Stimulated activated naive B cell treated with anti-CD40 and anti-IgM and Interleukin-4, amounts not matched to agents 10 μg/mL and 1 μg/mL and 100 μg/mL, for 72 hours (primary cell): Measurements from ENCODE around the gene THAP8.
"Not testable (repeated sequence)": the region's sequence is repeated elsewhere in the genome, so short reads cannot be mapped to it uniquely, and the experiment has no call there.

ENCODE experiments used
- ATAC-seq, 2 donors: fragments of 150-1000 bp; cut with Tn5 transposase; replicated peaks; 2 replicates each; pipeline ENCODE4 v1.10.0; 2021; ENCODE audit warnings: moderate library complexity in 1 of 2
- DNase-seq: peaks from one replicate; pipeline ENCODE4 v3.0.0; 2021
- H3K27ac Mint-ChIP-seq: one replicate; pipeline ENCODE4 v1.8.0; 2022; ENCODE audit warnings: mild to moderate bottlenecking, mixed read lengths
- H3K27me3 Mint-ChIP-seq, 2 donors: one replicate each; pipeline ENCODE4 v1.8.0; 2022; ENCODE audit warnings: mixed read lengths in 2 of 2
- H3K36me3 Mint-ChIP-seq, 2 donors: one replicate each; pipeline ENCODE4 v1.8.0; 2022; ENCODE audit warnings: mixed read lengths in 2 of 2, mild to moderate bottlenecking in 1 of 2
- H3K4me1 Mint-ChIP-seq, 2 donors: one replicate each; pipeline ENCODE4 v1.8.0; 2022; ENCODE audit warnings: mixed read lengths in 2 of 2, mild to moderate bottlenecking in 1 of 2
- H3K4me3 Mint-ChIP-seq, 2 donors: one replicate each; pipeline ENCODE4 v1.8.0; 2022; ENCODE audit warnings: mild to moderate bottlenecking in 2 of 2, mixed read lengths in 2 of 2, moderate library complexity in 1 of 2
- H3K9me3 Mint-ChIP-seq, 2 donors: one replicate each; pipeline ENCODE4 v1.8.0; 2022; ENCODE audit warnings: mixed read lengths in 2 of 2, mild to moderate bottlenecking in 1 of 2

The THAP8 gene

DNA sequence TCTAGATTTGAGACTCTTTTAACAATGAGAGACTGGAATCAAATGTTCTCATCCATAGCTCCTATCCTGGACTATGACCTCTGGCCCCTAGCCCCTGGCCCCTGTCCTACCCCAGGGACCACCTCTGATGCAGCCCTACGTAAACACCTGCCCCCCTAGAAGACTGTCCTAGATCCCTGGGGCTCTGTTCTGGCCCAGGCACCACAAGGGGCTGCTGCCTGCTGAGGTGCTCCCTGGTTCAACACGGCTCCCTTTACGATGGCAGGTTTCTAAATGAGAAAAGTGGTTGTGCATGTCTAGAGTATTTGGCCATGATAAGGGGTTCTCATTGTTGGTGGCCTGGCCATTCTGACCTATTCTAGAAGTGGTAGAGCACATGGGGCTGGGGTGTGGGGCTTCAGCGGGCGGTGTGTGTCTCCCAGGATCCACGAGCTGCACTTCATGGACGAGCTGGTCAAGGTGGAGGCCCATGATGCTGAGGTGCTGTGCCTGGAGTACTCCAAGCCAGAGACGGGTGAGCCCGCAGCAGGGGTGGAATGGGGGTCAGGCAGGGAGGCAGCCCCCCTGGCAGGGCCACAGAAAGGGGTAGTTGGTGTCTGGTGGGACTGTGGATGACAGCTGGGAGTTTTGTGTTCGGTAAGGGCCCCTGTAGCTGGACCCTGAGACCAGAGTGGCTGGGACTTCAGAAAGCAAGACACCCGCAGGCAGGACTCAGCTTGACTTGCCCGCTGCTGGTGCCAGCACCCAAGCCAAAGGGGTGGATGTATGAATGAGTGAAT is 30.3 kb upstream of the THAP8 start:
- H3K36me3 Mint-ChIP-seq, result peaks cover 23 to 48% of the 10 kb centered on the region in 2 donors
- no peak for DNase-seq
- no peak overlapping the region for H3K4me3 Mint-ChIP-seq

GRCh38 chr19:36082916-36083315 is 28.8 kb upstream of the THAP8 start:
- no peak overlapping the region for H3K27ac Mint-ChIP-seq
- H3K9me3 Mint-ChIP-seq, result no peaks in the 10 kb centered on the region
- no peaks in the 10 kb centered on the region for H3K4me1 Mint-ChIP-seq
- ATAC-seq, result no peak
- no peak overlapping the region for H3K4me3 Mint-ChIP-seq
- no peaks in the 10 kb centered on the region for H3K27me3 Mint-ChIP-seq
- no peak for DNase-seq
- H3K36me3 Mint-ChIP-seq, result peaks cover 19 to 46% of the 10 kb centered on the region in 2 donors

More for the DNA sequence above, 30.3 kb upstream of the THAP8 start:
- no peaks in the 10 kb centered on the region for H3K9me3 Mint-ChIP-seq
- no peaks in the 10 kb centered on the region for H3K4me1 Mint-ChIP-seq
- no peaks in the 10 kb centered on the region for H3K27me3 Mint-ChIP-seq
- no peak for ATAC-seq
- H3K27ac Mint-ChIP-seq, result no peak overlapping the region

DNA sequence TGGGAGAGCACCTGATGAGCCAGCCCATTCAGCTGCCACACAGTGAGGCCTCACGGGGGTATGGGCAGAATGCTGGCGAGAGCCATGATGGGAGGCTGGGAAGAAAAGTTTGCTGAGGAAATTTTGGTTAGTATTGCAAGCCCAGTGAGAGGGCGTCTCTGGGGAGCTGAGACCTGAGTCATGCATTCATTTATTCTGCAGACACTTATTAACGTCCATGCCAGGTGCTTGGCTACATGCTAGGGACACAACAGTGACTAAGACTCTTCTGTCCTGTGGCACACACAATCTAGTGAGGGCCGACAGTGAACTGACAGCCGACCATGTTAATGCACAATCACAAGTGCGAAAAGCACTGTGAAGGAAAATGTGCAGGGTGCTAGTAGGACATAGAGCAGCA is 27.8 kb upstream of the THAP8 start:
- no peak for DNase-seq
- Mint-ChIP-seq H3K9me3 (no peaks in the 10 kb centered on the region), H3K27ac (no peak overlapping the region), H3K27me3 (no peaks in the 10 kb centered on the region), H3K36me3 (peaks cover 18 to 44% of the 10 kb centered on the region in 2 donors), H3K4me3 (no peak overlapping the region), H3K4me1 (no peaks in the 10 kb centered on the region)
- no peak for ATAC-seq

GRCh38 chr19:36081385-36081784 is 27.3 kb upstream of the THAP8 start:
- Mint-ChIP-seq H3K36me3 (peaks cover 17 to 43% of the 10 kb centered on the region in 2 donors), H3K4me3 (no peak overlapping the region), H3K9me3 (no peaks in the 10 kb centered on the region), H3K4me1 (no peaks in the 10 kb centered on the region), H3K27ac (no peak overlapping the region), H3K27me3 (no peaks in the 10 kb centered on the region)
- DNase-seq, result no peak
- no peak for ATAC-seq

DNA sequence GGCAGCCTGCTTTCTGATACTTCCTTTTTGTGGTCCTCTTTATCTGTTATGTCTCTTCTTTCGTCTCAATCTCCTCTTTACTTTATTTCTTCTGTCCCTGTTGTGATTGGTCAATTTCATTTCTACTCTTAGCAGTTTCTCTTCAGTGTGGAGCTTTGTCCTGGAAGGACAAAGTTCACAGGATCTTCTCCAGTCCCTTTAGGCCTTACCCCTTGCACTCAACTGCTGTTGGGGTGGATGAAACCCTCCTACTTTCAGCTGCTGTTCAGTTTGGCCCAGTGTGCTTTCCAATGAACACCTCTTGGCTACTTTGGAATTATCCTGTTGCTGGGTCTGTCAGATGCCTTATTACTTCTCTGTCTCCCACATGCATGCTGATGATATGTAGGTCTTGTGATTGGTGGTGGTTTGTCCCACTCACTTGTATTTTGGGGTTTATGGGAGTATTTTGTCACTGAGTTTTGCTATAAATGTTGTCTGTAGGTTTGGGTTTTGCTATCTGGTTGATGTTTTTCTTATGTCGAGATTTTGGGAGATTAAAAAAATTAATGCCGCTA is 25.4 kb upstream of the THAP8 start:
- peaks cover 16 to 40% of the 10 kb centered on the region in 2 donors for H3K36me3 Mint-ChIP-seq
- H3K9me3 Mint-ChIP-seq, result no peaks in the 10 kb centered on the region
- H3K4me3 Mint-ChIP-seq, result no peak overlapping the region
- H3K27ac Mint-ChIP-seq, result no peak overlapping the region
- no peaks in the 10 kb centered on the region for H3K27me3 Mint-ChIP-seq
- no peaks in the 10 kb centered on the region for H3K4me1 Mint-ChIP-seq
- DNase-seq (no peak), ATAC-seq (no peak)

- Mint-ChIP-seq H3K4me3 (no peak overlapping the region), H3K27me3 (no peaks in the 10 kb centered on the region), H3K9me3 (no peaks in the 10 kb centered on the region), H3K27ac (no peak overlapping the region), H3K4me1 (no peaks in the 10 kb centered on the region), H3K36me3 (peaks cover 6 to 10% of the 10 kb centered on the region in 2 donors)
- DNase-seq, result no peak
- no peak for ATAC-seq
Measured at GRCh38 chr19:36073121-36073876, 19.2 kb upstream of the THAP8 start.

DNA sequence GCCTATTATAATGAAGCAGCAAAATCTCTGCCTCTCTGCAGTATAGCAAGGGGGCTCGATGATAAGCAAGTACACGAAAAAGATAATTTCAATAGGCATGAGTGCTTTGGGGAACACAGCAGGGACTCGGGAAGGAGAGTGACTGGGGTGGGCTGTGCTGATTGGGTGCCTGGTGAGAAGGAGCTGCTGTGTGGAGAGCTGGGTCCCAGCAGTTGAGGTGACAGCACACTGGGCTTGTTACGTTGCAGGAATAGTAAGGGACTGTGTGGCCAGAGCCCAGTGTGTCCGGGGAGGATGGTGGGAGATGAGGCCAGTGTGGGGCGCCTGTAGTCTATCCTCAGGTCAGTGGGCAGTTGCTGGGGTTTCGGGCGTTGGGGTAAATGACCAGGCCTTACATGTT is 18.0 kb upstream of the THAP8 start:
- H3K27ac Mint-ChIP-seq, result no peak overlapping the region
- no peak for DNase-seq
- no peak overlapping the region for H3K4me3 Mint-ChIP-seq
- H3K9me3 Mint-ChIP-seq, result no peaks in the 10 kb centered on the region
- no peaks in the 10 kb centered on the region for H3K4me1 Mint-ChIP-seq
- no peaks in the 10 kb centered on the region for H3K27me3 Mint-ChIP-seq
- H3K36me3 Mint-ChIP-seq, result peaks cover 5 to 16% of the 10 kb centered on the region in 2 donors
- no peak for ATAC-seq

- not testable (repeated sequence) for ATAC-seq, H3K27me3 Mint-ChIP-seq, DNase-seq, H3K27ac Mint-ChIP-seq, H3K9me3 Mint-ChIP-seq, H3K4me1 Mint-ChIP-seq, H3K4me3 Mint-ChIP-seq
- H3K36me3 Mint-ChIP-seq, result peaks cover 8 to 16% of the 10 kb centered on the region in 2 donors
Measured at GRCh38 chr19:36068810-36069499, 14.9 kb upstream of the THAP8 start.

- no peak for ATAC-seq
- H3K4me3 Mint-ChIP-seq, result no peak overlapping the region
- no peaks in the 10 kb centered on the region for H3K27me3 Mint-ChIP-seq
- H3K36me3 Mint-ChIP-seq, result peaks cover 8 to 16% of the 10 kb centered on the region in 2 donors
- H3K9me3 Mint-ChIP-seq, result no peaks in the 10 kb centered on the region
- H3K4me1 Mint-ChIP-seq, result peaks cover 5% of the 10 kb centered on the region in 2 donors
- no peak overlapping the region for H3K27ac Mint-ChIP-seq
- DNase-seq, result no peak
Measured at GRCh38 chr19:36067681-36068080, 13.6 kb upstream of the THAP8 start.

DNA sequence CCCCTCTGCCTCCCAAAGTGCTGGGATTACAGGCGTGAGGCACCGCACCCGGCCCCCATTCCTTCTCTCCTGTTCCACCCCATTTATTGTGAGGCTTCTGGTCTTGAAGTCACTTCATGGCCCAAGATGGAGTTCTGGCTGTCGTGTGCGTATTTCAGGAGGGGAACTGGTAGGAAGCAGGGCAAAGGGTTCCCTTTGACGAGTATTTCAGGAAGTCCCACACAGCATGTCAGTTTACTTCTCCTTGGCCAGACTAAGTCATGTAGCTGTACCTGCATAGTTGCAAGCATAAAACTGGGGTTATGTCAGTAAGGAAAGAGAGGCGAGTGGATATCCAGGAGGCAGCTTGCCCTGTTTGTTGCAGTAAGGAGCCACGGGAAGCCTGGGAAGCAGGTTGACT is 10.7 kb upstream of the THAP8 start:
- H3K27ac Mint-ChIP-seq, result no peak overlapping the region
- no peaks in the 10 kb centered on the region for H3K27me3 Mint-ChIP-seq
- H3K4me3 Mint-ChIP-seq, result no peak overlapping the region
- DNase-seq (no peak), ATAC-seq (no peak)
- no peaks in the 10 kb centered on the region for H3K9me3 Mint-ChIP-seq
- peaks cover 7 to 21% of the 10 kb centered on the region in 2 donors for H3K36me3 Mint-ChIP-seq
- H3K4me1 Mint-ChIP-seq, result peaks cover 5 to 6% of the 10 kb centered on the region in 2 donors

GRCh38 chr19:36061367-36061766 is 7.3 kb upstream of the THAP8 start:
- no peak for DNase-seq
- H3K4me3 Mint-ChIP-seq, result no peak overlapping the region
- peak in 1 of 2 donors; percentile 51 for ATAC-seq
- H3K36me3 Mint-ChIP-seq, result peaks cover 4 to 21% of the 10 kb centered on the region in 2 donors
- no peaks in the 10 kb centered on the region for H3K27me3 Mint-ChIP-seq
- H3K9me3 Mint-ChIP-seq, result no peaks in the 10 kb centered on the region
- H3K27ac Mint-ChIP-seq, result no peak overlapping the region
- H3K4me1 Mint-ChIP-seq, result peaks cover 5 to 7% of the 10 kb centered on the region in 2 donors

DNA sequence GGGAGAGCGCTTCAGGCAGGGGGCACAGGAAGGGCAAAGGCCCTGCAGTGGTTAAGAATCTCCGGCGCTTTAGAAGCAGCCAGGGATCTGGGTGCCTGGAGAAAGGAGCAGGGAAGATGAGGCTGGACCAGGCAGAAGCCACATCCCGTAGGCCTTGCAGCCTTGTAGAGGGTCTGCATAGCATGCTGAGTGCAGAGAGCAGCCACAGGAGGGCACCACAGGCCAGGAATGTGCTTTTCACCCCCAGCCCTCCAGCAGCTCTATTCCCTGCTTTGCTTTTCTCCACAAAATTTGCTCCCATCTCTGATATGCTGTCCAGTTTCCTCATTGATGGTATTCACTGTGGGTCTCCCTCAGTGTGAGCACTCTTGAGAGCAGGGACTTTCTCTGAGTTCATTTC is 6.3 kb upstream of the THAP8 start:
- no peak overlapping the region for H3K27ac Mint-ChIP-seq
- H3K36me3 Mint-ChIP-seq, result peaks cover 1 to 21% of the 10 kb centered on the region in 2 donors
- no peak overlapping the region for H3K4me3 Mint-ChIP-seq
- DNase-seq (no peak), ATAC-seq (peak in 1 of 2 donors; percentile 70)
- peaks cover 13 to 14% of the 10 kb centered on the region in 2 donors for H3K4me1 Mint-ChIP-seq
- H3K27me3 Mint-ChIP-seq, result no peaks in the 10 kb centered on the region
- no peaks in the 10 kb centered on the region for H3K9me3 Mint-ChIP-seq

GRCh38 chr19:36059180-36059910 is 5.3 kb upstream of the THAP8 start:
- H3K9me3 Mint-ChIP-seq, result no peaks in the 10 kb centered on the region
- no peak for DNase-seq
- H3K27me3 Mint-ChIP-seq, result no peaks in the 10 kb centered on the region
- H3K27ac Mint-ChIP-seq, result no peak overlapping the region
- no peak for ATAC-seq
- peaks cover 16 to 19% of the 10 kb centered on the region in 2 donors for H3K4me1 Mint-ChIP-seq
- peaks cover 1 to 21% of the 10 kb centered on the region in 2 donors for H3K36me3 Mint-ChIP-seq
- no peak overlapping the region for H3K4me3 Mint-ChIP-seq
